Posterior cingulate gyrus (tissue), 11 donors: ENCODE data around the gene DAPP1.

Experiments
- DNase-seq, 10 donors: peaks; one replicate each; pipeline versions ENCODE4 v3.0.0 to v3.0.0-alpha.2; 2020 to 2021; ENCODE audit warnings: mixed read lengths in 3 of 10
- intact Hi-C: fragments of 100-400 bp; cut with DNase I; formaldehyde crosslinking; loops from one replicate; pipeline ENCODE4 v1.15.1; 2023

Gene DAPP1

GRCh38 chr4:99852199-99852749, 35.6 kb downstream of the DAPP1 start:
- no peak for DNase-seq
- intact Hi-C loops: no loop called here

- intact Hi-C loops: no loop called here
- DNase-seq: no peak
Observed at GRCh38 chr4:99853190-99853589, 36.6 kb downstream of the DAPP1 start.

GRCh38 chr4:99853999-99854398, 37.4 kb downstream of the DAPP1 start:
- DNase-seq: no peak
- intact Hi-C loops: no loop called here

- DNase-seq: no peak
- intact Hi-C loops: no loop called here
Observed at GRCh38 chr4:99855678-99856077, 39.1 kb downstream of the DAPP1 start.

GRCh38 chr4:99856166-99856565, 39.5 kb downstream of the DAPP1 start:
- no peak for DNase-seq

GRCh38 chr4:99857307-99857706, 40.7 kb downstream of the DAPP1 start:
- no peak for DNase-seq
- intact Hi-C loops: no loop called here

More at GRCh38 chr4:99856166-99856565, 39.5 kb downstream of the DAPP1 start:
- intact Hi-C loops: no loop called here

- no peak for DNase-seq
- intact Hi-C loops: no loop called here
Observed at GRCh38 chr4:99859618-99860017, 43.0 kb downstream of the DAPP1 start.

DNA sequence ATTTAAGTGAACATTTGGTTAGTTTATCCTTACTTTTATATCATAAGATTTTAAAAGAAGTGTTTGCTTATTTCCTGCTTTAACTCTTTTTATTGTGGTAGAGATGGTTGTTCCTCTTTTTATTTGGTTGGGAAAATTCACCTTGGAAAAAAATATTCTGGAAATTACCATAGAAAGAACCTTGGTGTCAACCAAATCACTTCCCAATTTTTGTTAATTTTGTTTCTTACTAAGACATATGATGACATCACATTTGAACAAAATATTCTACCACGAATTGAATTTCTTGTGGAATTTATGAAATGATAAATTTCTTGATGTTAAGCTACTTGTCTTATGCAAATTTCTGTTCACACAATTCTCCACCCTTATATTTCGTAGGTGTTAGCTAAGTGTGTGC, 43.9 kb downstream of the DAPP1 start:
- no peak for DNase-seq
- intact Hi-C loops: no loop called here

DNA sequence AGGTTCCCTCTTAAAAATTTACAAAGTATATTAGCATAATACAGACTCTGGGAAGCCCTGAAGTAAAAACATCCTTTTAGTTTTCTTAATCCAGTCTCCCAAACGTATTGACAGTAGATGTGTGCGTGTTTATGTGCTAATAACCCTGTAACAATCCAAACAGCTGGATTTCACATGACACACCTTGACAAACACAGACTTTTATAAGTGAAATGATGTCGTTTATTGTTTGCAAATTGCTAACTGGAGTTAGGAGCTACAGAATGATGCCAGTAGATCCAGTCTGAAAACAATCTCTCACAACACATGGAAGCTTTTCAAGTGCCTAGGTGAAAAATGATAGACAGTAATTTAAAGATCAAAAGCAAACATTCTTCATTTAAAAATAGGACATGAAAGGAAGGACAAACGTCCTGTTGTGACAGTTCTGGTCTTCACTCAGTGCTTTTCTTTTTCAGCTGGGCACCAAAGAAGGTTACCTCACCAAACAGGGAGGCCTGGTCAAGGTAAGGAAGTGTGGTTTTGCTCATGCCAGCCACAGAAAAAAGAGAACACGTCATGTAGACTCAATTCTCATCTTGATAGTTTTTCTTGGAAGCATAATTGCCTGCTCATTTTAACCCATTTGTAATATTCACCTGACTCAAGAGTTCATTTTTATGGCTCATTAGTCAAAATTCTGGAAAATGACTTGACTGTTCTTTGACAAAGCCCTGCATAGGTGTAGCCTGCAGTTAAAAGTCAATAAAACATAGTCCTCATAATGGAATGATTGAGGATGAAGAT, 44.7 kb downstream of the DAPP1 start:
- no peak for DNase-seq
- intact Hi-C loops: no loop called here

- no peak for DNase-seq
Observed at GRCh38 chr4:99863804-99864203, 47.2 kb downstream of the DAPP1 start.

DNA sequence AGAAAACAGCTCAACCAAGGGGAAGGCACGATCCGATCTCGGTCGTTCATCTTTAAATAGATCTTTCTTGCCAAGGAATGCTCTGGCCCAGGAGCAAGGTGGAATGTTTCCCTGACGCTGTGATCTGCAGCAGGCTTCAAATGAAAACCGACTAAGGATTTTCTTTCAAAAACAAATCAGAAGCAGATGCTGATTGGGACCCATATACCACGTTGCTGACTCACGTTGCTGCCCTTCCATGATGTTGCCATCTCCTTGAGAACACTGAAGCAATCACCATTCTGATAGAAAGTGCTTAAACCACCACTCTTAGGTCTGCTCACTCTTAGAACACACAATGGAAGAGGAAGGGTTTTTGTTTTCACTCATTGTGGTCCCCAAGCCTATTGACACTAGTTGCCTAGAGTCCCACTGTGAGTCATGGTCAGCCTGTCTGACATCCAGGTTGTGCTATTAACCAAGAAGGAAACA, 51.5 kb downstream of the DAPP1 start:
- DNase-seq: no peak
- intact Hi-C loops: no loop called here

More at GRCh38 chr4:99863804-99864203, 47.2 kb downstream of the DAPP1 start:
- intact Hi-C loops: no loop called here

DNA sequence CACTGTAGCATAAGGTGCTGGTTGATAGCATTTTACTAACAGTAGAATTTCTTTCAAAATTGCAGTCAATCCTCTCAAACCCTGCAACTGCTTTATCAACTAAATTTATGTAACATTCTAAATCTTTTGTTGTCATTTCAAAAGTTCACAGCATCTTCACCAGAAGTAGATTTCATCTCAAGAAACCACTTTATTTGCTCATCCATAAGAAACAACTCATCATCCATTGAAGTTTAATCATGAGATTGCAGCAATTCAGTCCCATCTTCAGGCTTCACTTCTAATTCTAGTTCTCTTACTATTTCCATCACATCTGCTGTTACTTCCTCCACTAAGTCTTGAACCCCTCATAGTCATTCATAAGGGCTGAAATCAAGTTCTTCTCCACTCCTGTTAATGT, 55.9 kb downstream of the DAPP1 start:
- DNase-seq: no peak
- intact Hi-C loops: no loop called here

DNA sequence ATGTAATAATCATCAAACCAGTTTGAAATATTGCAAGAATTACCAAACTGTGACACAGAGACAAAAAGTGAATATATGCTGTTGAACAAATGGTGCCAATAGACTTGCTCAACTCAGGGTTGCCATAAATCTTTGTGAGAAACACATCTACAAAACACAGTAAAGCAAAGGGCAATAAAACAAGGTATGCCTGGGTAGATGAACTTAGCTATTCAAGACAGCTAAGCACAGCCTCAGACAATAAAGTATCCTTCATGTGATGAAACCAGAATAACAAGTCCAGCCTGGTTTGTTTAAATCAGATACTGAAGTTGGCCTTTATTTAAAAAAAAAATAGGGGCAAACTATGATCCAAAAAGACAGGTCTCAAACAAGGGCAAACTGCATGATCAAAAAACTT, 58.4 kb downstream of the DAPP1 start:
- intact Hi-C loops: no loop called here
- no peak for DNase-seq

DNA sequence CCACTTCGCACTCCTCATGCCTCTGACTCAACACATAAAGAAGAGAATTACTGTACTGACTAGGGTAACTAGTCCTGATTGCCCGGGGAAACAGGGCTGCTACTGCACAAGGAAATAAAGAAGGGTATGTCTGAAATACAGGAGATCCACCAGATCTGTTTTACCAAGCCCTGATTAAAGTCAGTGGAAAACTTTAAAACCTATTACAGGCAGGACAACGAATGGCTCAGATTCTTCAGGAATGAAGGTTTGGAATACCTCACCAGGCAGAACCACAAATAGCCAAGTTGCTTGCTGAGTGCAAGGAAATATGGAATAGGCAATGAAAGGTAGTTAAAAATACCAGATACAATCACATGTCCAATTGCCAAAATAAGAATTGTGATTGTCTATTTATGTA, 60.3 kb downstream of the DAPP1 start:
- intact Hi-C loops: no loop called here
- DNase-seq: no peak

- no peak for DNase-seq
- intact Hi-C loops: no loop called here
Observed at GRCh38 chr4:99878604-99879003, 62.0 kb downstream of the DAPP1 start.

DNA sequence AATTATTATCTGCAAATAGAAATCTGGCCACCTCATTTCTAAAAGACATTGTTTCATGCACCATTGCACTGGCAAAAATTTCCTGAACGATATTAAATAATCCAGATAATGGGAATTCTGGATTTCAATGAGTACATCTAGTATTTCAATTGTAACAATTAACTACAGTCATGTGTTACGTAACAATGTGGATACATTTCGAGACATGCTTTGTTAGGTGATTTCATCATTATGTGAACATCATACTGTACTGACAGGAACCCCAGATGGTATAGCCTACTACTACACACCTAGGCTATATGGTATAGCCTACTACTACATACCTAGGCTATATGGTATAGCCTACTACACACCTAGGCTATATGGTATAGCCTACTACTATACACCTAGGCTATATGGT, 62.8 kb downstream of the DAPP1 start:
- intact Hi-C loops: no loop called here
- DNase-seq: no peak

DNA sequence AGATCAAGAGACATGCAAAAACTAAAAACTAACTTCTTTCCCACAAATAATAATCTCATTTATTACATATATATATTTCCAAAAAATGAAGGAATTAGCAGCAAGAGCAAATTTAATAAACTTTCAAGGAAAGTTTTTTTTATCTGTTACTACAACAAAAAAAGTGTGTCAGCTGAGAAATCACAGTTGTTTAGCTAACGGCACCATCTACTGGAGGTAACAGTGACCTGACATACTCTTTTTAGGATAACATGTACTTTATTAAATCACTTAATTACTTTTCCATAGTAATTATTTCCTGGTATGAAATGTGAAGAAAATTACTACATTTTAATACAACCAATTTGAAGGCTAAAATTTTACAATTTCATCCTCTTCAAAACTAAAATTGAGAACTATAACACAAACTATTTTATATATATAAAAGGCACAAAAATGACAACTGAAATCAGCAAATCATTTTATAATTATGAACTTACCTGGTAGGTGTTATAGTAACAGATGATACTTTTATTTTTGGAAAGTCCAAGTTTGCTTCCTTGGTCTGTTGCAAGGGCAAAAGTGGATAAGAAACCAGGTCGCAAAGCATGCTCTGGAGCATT, 68.5 kb downstream of the DAPP1 start:
- intact Hi-C loops: no loop called here
- DNase-seq: no peak

DNA sequence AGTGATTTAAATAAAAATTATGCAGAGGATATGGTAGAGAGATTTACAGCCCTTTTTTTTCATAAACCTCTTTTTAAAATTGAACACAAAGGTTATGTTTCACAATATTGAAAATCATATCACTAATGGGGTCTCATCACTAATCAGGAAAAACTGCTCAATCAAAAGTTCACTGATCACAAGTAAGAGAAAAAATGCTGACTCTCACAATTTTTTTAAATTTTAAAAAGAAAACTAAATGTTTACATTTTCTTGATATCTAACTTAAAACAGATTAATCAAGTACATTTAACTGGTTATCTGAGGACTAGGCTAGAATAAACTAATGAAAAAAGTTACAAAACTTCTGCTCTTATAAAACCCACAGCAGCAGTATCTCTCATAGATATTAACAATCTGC, 69.1 kb downstream of the DAPP1 start:
- intact Hi-C loops: no loop called here
- DNase-seq: no peak

GRCh38 chr4:99886146-99886545, 69.5 kb downstream of the DAPP1 start:
- DNase-seq: no peak
- intact Hi-C loops: no loop called here

- intact Hi-C loops: no loop called here
- DNase-seq: no peak
Observed at GRCh38 chr4:99887837-99888236, 71.2 kb downstream of the DAPP1 start.

DNA sequence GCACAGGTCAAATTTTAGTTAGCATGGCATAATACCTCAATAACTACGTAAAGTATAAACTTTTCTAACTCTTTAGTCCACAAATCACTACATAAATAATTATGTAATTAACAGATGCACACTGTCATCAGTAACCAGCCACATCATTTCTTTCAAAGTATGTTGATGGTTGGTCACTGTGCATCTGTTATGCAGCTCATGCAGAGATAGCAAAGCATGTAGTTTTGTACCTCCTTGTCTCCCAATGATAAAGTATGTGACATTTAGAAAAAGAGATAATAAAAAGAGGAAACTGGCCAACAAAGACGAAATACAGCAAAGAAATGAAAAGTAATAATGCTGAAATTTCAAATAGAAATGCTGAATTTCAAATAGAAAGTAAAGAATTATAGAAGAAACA, 74.7 kb downstream of the DAPP1 start:
- intact Hi-C loops: no loop called here
- no peak for DNase-seq

- intact Hi-C loops: no loop called here
- no peak for DNase-seq
Observed at GRCh38 chr4:99893029-99893428, 76.4 kb downstream of the DAPP1 start.
